RWPE2 (cell line): ENCODE results near the gene IQCH.

Experiments
- ATAC-seq: fragments of 200-7000 bp; cut with Tn5 transposase; 3 replicates; pipeline ENCODE4 v1.9.1; 2021; ENCODE audit warnings: low read depth
- DNase-seq: peaks from one replicate; pipeline ENCODE4 v3.0.0-alpha.2; 2020; ENCODE audit warnings: low spot score
- H3K27ac ChIP-seq: fragments of 450-650 bp; 2 replicates; pipeline ENCODE4 v1.5.1; 2017; ENCODE audit warnings: mild to moderate bottlenecking; ENCODE audit not compliant: poor library complexity, severe bottlenecking
- H3K27me3 ChIP-seq: fragments of 250-450 bp; sonication (Bioruptor Pico); 2 replicates; pipeline ENCODE4 v1.5.1; 2021; ENCODE audit warnings: mild to moderate bottlenecking, moderate library complexity; ENCODE audit not compliant: insufficient read depth, poor library complexity, severe bottlenecking
- H3K36me3 ChIP-seq: fragments of 250-450 bp; sonication (Bioruptor Pico); 2 replicates; pipeline ENCODE4 v1.5.1; 2020; ENCODE audit warnings: low read depth, mild to moderate bottlenecking, moderate library complexity
- H3K4me1 ChIP-seq: fragments of 250-450 bp; sonication (Bioruptor Pico); 2 replicates; pipeline ENCODE4 v1.5.1; 2021; ENCODE audit warnings: mild to moderate bottlenecking, moderate library complexity; ENCODE audit not compliant: insufficient read depth, poor library complexity, severe bottlenecking
- H3K4me3 ChIP-seq: fragments of 250-450 bp; sonication (Bioruptor Pico); 2 replicates; pipeline ENCODE4 v1.5.1; 2021; ENCODE audit warnings: mild to moderate bottlenecking, moderate library complexity; ENCODE audit not compliant: severe bottlenecking
- H3K9me3 ChIP-seq: fragments of 250-450 bp; sonication (Bioruptor Pico); 2 replicates; pipeline ENCODE4 v1.5.1; 2021; ENCODE audit warnings: mild to moderate bottlenecking, moderate library complexity; ENCODE audit not compliant: severe bottlenecking
- CTCF ChIP-seq: fragments of 450-650 bp; IDR thresholded peaks from one replicate; pipeline ENCODE4 v1.5.1; 2017; ENCODE audit warnings: mild to moderate bottlenecking, moderate library complexity; ENCODE audit not compliant: poor library complexity, severe bottlenecking

The IQCH gene

GRCh38 chr15:67495585-67495984, 241.0 kb downstream of the IQCH start:
- TF ChIP-seq CTCF, result no peak
- H3K9me3 ChIP-seq, result no peaks in the 10 kb centered on the region
- DNase-seq (no peak), ATAC-seq (no peak)
- H3K4me3 ChIP-seq, result no peak overlapping the region
- no peaks in the 10 kb centered on the region for H3K27me3 ChIP-seq
- no peaks in the 10 kb centered on the region for H3K4me1 ChIP-seq
- H3K36me3 ChIP-seq, result no peaks in the 10 kb centered on the region
- no peak overlapping the region for H3K27ac ChIP-seq

GRCh38 chr15:67501177-67501835, 246.7 kb downstream of the IQCH start:
- no peaks in the 10 kb centered on the region for H3K9me3 ChIP-seq
- H3K27ac ChIP-seq, result no peak overlapping the region
- no peak overlapping the region for H3K4me3 ChIP-seq
- DNase-seq, result no peak
- peak; percentile 88 for ATAC-seq
- peaks cover 6% of the 10 kb centered on the region for H3K4me1 ChIP-seq
- no peaks in the 10 kb centered on the region for H3K27me3 ChIP-seq
- no peaks in the 10 kb centered on the region for H3K36me3 ChIP-seq
- peak; percentile 75 for TF ChIP-seq CTCF

- no peak overlapping the region for H3K4me3 ChIP-seq
- no peaks in the 10 kb centered on the region for H3K27me3 ChIP-seq
- H3K27ac ChIP-seq, result no peak overlapping the region
- ATAC-seq (no peak), DNase-seq (no peak)
- no peaks in the 10 kb centered on the region for H3K36me3 ChIP-seq
- no peak for TF ChIP-seq CTCF
- H3K4me1 ChIP-seq, result peaks cover 6% of the 10 kb centered on the region
- no peaks in the 10 kb centered on the region for H3K9me3 ChIP-seq
These were observed 247.4 kb downstream of the IQCH start for GRCh38 chr15:67501836-67502461.

- Histone ChIP-seq H3K4me3 (no peak overlapping the region), H3K27ac (no peak overlapping the region), H3K4me1 (peaks cover 6% of the 10 kb centered on the region), H3K36me3 (no peaks in the 10 kb centered on the region), H3K27me3 (no peaks in the 10 kb centered on the region), H3K9me3 (no peaks in the 10 kb centered on the region)
- DNase-seq (no peak), ATAC-seq (no peak)
- no peak for TF ChIP-seq CTCF
These were observed 249.5 kb downstream of the IQCH start for GRCh38 chr15:67504056-67504455.

GRCh38 chr15:67504796-67505195, 250.2 kb downstream of the IQCH start:
- TF ChIP-seq CTCF, result no peak
- no peak for ATAC-seq
- Histone ChIP-seq H3K27me3 (no peaks in the 10 kb centered on the region), H3K9me3 (no peaks in the 10 kb centered on the region), H3K4me1 (peaks cover 6% of the 10 kb centered on the region), H3K4me3 (no peak overlapping the region), H3K27ac (no peak overlapping the region), H3K36me3 (no peaks in the 10 kb centered on the region)
- DNase-seq, result no peak
